CD4-positive, alpha-beta memory T cell (primary cell): ENCODE measurements around the gene VTI1A. TPM values are rescaled to one million over a fixed set of nuclear protein-coding genes. Genes with fewer than 3 reads are reported as not detected.

Experiments used
- CTCF ChIA-PET: fragments of 350-600 bp; sonication (Branson Sonifier 250); formaldehyde crosslinking; loops from one replicate; lab custom pipeline; 2021; ENCODE audit warnings: inconsistent platforms; ENCODE audit not compliant: partially characterized antibody; lab: Charles Lee
- POLR2A ChIA-PET: fragments of 350-600 bp; sonication (Branson Sonifier 250); formaldehyde crosslinking; loops from one replicate; lab custom pipeline; 2021; ENCODE audit not compliant: partially characterized antibody; lab: Charles Lee
- DNase-seq, 5 donors: peaks; one replicate each; pipeline versions ENCODE4 v3.0.0 to v3.0.0-alpha.2; 2020 to 2022; ENCODE audit warnings: mixed read lengths in 1 of 5
- H3K27ac ChIP-seq: one replicate; pipeline ENCODE4 v1.7.0; 2013; ENCODE audit warnings: low read depth, low read length
- H3K27me3 ChIP-seq: 2 replicates; pipeline ENCODE4 v1.7.0; 2013; ENCODE audit warnings: mild to moderate bottlenecking, low read length, moderate library complexity; ENCODE audit not compliant: insufficient read depth
- H3K36me3 ChIP-seq: 2 replicates; pipeline ENCODE4 v1.7.0; 2013; ENCODE audit warnings: mild to moderate bottlenecking, low read length, moderate library complexity; ENCODE audit not compliant: insufficient read depth
- H3K4me1 ChIP-seq: 2 replicates; pipeline ENCODE4 v1.7.0; 2013; ENCODE audit warnings: mild to moderate bottlenecking, low read length, moderate library complexity; ENCODE audit not compliant: insufficient read depth
- H3K4me3 ChIP-seq, 2 donors: one replicate each; pipeline ENCODE4 v1.7.0; 2013; ENCODE audit warnings: low read length in 2 of 2, mild to moderate bottlenecking in 1 of 2
- H3K9me3 ChIP-seq, 2 donors: one replicate each; pipeline ENCODE4 v1.7.0; 2013; ENCODE audit warnings: low read length in 2 of 2, control low read depth in 1 of 2; ENCODE audit not compliant: control insufficient read depth in 1 of 2
- H3K27ac Mint-ChIP-seq, 7 donors: one replicate each; pipeline ENCODE4 v1.8.0; 2020 to 2021; ENCODE audit warnings: mixed read lengths in 7 of 7, mild to moderate bottlenecking in 6 of 7, inconsistent platforms in 3 of 7, moderate library complexity in 3 of 7
- H3K27me3 Mint-ChIP-seq, 2 donors: one replicate each; pipeline ENCODE4 v1.8.0; 2020 to 2021; ENCODE audit warnings: mixed read lengths in 2 of 2
- H3K36me3 Mint-ChIP-seq, 2 donors: one replicate each; pipeline ENCODE4 v1.8.0; 2020 to 2021; ENCODE audit warnings: mixed read lengths in 2 of 2, inconsistent platforms in 1 of 2, mild to moderate bottlenecking in 1 of 2
- H3K4me1 Mint-ChIP-seq, 4 donors: one replicate each; pipeline ENCODE4 v1.8.0; 2020 to 2021; ENCODE audit warnings: mixed read lengths in 4 of 4, mild to moderate bottlenecking in 1 of 4
- H3K4me3 Mint-ChIP-seq, 8 donors: one replicate each; pipeline ENCODE4 v1.8.0; 2020 to 2021; ENCODE audit warnings: mixed read lengths in 8 of 8, mild to moderate bottlenecking in 7 of 8, moderate library complexity in 6 of 8, inconsistent platforms in 3 of 8
- H3K9me3 Mint-ChIP-seq, 8 donors: one replicate each; pipeline ENCODE4 v1.8.0; 2020 to 2021; ENCODE audit warnings: mixed read lengths in 8 of 8, mild to moderate bottlenecking in 5 of 8, inconsistent platforms in 3 of 8, moderate library complexity in 1 of 8
- intact Hi-C: fragments of 100-400 bp; cut with micrococcal nuclease; formaldehyde crosslinking; loops from one replicate; pipeline ENCODE4 v1.15.1; 2023
- polyA plus RNA-seq, 2 donors: library from polyadenylated mRNA; unstranded; fragments of 300-500 nt; fragmentation: Illumina TruSeq; gene quantifications; one replicate each; pipeline ENCODE4 v1.2.3, GENCODE V29; 2021
- total RNA-seq, 2 experiments: library from RNA; stranded (reverse); gene quantifications; one replicate each; pipeline ENCODE4 v1.2.3, GENCODE V29; 2021

Gene VTI1A
- total and polyA plus RNA-seq, 4 experiments from 2014 or later: 24.4 to 48.5 (median 40.0) TPM

DNA sequence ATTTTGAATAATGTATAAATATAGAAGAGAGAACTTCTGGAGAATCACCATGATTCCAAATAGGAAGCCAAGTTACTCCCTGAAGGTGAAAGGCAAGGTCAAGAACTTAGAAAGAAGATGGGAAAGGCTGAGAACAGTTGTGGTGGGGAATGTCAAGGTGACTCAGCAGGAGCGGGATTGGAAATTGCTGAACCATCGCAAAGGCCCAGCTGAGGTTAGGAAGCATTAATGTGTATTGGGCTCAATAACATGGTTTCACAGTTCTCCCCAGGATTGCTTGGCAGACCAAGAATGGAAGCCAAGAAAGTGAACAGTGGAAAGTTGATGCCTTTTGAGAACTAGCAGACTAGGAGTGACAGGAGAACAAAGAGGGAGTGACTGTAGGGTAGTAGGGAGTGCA is 133.3 kb downstream of the VTI1A start:
- ChIA-PET CTCF (no interaction called here), POLR2A (no interaction called here)
- Mint-ChIP-seq H3K36me3 (peaks cover 23 to 56% of the 10 kb centered on the region in 2 donors), H3K27ac (no peak overlapping the region), H3K9me3 (no peaks in the 10 kb centered on the region), H3K27me3 (no peaks in the 10 kb centered on the region), H3K4me1 (no peaks in the 10 kb centered on the region), H3K4me3 (no peak overlapping the region)
- Histone ChIP-seq H3K4me3 (no peak overlapping the region), H3K36me3 (no peaks in the 10 kb centered on the region), H3K9me3 (no peaks in the 10 kb centered on the region), H3K4me1 (no peaks in the 10 kb centered on the region), H3K27me3 (no peaks in the 10 kb centered on the region), H3K27ac (no peak overlapping the region)
- intact Hi-C loops: no loop called here
- DNase-seq: no peak

GRCh38 chr10:112581921-112582320 is 134.9 kb downstream of the VTI1A start:
- no peak overlapping the region for H3K4me3 Mint-ChIP-seq
- Histone ChIP-seq H3K27ac (no peak overlapping the region), H3K4me1 (no peaks in the 10 kb centered on the region), H3K9me3 (no peaks in the 10 kb centered on the region), H3K27me3 (no peaks in the 10 kb centered on the region), H3K36me3 (no peaks in the 10 kb centered on the region), H3K4me3 (no peak overlapping the region)
- no peak overlapping the region for H3K27ac Mint-ChIP-seq
- no peaks in the 10 kb centered on the region for H3K27me3 Mint-ChIP-seq
- peaks cover 26 to 66% of the 10 kb centered on the region in 2 donors for H3K36me3 Mint-ChIP-seq
- CTCF ChIA-PET: no interaction called here
- H3K9me3 Mint-ChIP-seq: no peaks in the 10 kb centered on the region
- intact Hi-C loops: no loop called here
- no peak for DNase-seq
- POLR2A ChIA-PET: no interaction called here
- no peaks in the 10 kb centered on the region for H3K4me1 Mint-ChIP-seq

DNA sequence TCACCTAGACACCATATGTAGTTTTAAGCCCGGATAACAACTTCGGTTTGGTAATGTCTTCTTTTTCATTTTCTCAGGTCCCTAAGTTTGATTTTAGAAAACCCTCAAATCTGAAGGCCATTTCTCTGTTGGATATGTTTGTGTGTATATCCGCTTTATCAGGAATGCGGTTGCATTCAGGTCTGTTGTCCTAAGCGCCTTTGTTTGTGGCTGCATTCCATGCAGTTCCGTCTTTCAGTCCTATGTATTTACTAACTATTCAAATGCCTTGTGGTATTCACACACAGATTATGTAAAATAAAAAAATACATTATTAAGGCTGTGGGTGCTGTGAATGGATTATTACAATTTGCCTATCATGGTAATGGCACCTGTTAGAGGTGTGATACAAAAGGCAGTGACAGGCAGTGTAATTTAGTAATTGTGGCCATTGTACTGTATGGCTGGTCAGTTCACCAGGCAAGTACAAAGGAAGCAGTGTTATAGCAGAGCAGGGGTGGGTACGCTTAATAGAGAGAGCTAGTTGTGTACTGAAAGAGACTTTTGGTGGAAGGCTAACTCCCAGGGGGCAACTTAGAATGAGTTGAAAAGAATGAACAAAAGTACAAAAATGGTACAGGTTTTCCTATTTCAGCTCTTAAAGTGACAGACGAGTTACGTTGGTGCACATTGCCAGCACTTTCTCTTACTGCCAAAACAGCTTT is 136.4 kb downstream of the VTI1A start:
- H3K4me1 Mint-ChIP-seq: no peaks in the 10 kb centered on the region
- POLR2A ChIA-PET: no interaction called here
- Histone ChIP-seq H3K27me3 (no peaks in the 10 kb centered on the region), H3K9me3 (no peaks in the 10 kb centered on the region), H3K4me3 (no peak overlapping the region), H3K27ac (no peak overlapping the region), H3K4me1 (no peaks in the 10 kb centered on the region), H3K36me3 (no peaks in the 10 kb centered on the region)
- no peak overlapping the region for H3K27ac Mint-ChIP-seq
- intact Hi-C loops: no loop called here
- no peaks in the 10 kb centered on the region for H3K9me3 Mint-ChIP-seq
- DNase-seq: no peak
- peaks cover 22 to 59% of the 10 kb centered on the region in 2 donors for H3K36me3 Mint-ChIP-seq
- H3K4me3 Mint-ChIP-seq: no peak overlapping the region
- no peaks in the 10 kb centered on the region for H3K27me3 Mint-ChIP-seq
- CTCF ChIA-PET: no interaction called here

DNA sequence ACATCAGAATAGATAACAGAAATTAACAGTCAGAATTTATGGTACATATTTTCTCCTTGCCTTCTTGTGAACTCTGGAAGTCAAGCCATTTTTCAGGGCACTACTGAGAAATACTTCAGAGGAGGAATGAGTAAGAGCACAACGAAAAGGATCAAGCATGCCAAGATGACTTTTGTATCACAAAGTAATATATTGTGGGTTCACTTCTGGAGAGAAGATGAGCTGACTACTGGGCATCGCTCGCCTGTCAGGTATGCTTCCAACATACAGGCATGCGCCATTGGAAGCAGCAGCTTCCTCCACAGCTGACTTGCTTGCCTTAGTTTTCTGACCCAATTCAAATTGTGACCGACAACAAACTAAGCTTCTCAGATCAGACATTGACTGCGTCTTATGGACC is 137.3 kb downstream of the VTI1A start:
- Mint-ChIP-seq H3K27me3 (no peaks in the 10 kb centered on the region), H3K4me1 (no peaks in the 10 kb centered on the region), H3K36me3 (peaks cover 23 to 61% of the 10 kb centered on the region in 2 donors), H3K9me3 (no peaks in the 10 kb centered on the region), H3K27ac (no peak overlapping the region), H3K4me3 (no peak overlapping the region)
- Histone ChIP-seq H3K4me3 (no peak overlapping the region), H3K27me3 (no peaks in the 10 kb centered on the region), H3K36me3 (no peaks in the 10 kb centered on the region), H3K27ac (no peak overlapping the region), H3K4me1 (no peaks in the 10 kb centered on the region), H3K9me3 (no peaks in the 10 kb centered on the region)
- ChIA-PET POLR2A (no interaction called here), CTCF (no interaction called here)
- intact Hi-C loops: no loop called here
- no peak for DNase-seq

DNA sequence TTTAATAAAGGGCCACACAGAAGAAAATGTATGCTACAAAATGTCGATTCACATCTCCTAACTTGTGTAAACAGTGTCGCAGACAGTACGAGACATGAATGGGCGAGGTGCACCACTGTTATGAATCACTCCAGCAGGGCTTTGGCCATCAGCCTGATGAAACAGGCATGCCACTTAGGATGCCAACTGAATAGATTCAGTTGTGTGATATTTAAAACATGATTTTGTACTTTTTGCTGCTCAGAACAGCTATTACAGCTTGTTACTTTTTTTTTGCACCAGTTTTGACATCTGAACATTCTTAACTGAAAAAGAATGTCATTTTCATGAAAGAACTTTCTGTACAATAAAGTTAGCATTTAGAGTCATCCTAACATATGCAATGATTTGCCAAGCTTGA is 138.1 kb downstream of the VTI1A start:
- H3K9me3 Mint-ChIP-seq: no peaks in the 10 kb centered on the region
- H3K36me3 Mint-ChIP-seq: peaks cover 25 to 59% of the 10 kb centered on the region in 2 donors
- Histone ChIP-seq H3K27me3 (no peaks in the 10 kb centered on the region), H3K36me3 (no peaks in the 10 kb centered on the region), H3K4me3 (no peak overlapping the region), H3K27ac (no peak overlapping the region), H3K9me3 (no peaks in the 10 kb centered on the region), H3K4me1 (no peaks in the 10 kb centered on the region)
- ChIA-PET POLR2A (no interaction called here), CTCF (no interaction called here)
- H3K27me3 Mint-ChIP-seq: no peaks in the 10 kb centered on the region
- no peak overlapping the region for H3K4me3 Mint-ChIP-seq
- intact Hi-C loops: no loop called here
- H3K27ac Mint-ChIP-seq: no peak overlapping the region
- DNase-seq: no peak
- H3K4me1 Mint-ChIP-seq: peaks cover 0 to 1% (median 0%) of the 10 kb centered on the region in 4 donors

DNA sequence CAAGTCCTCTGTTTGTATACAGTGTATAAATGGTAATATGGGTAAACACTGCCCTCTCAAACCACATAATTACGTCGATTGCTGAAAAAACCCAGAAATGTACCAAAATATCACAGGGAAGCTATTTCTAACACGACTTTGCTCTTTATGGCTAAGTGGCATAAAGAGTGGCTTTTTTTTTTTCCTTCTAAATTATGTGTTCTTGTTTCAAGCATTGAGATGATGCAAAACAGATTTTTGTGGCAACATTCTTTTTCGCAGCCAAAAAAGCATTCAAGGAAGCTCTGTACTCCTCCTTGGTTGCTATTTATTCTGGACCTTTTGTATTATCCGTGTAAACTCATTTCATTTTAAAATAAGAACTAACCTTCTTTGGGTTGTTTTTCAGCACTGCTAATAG is 138.9 kb downstream of the VTI1A start:
- Mint-ChIP-seq H3K4me3 (no peak overlapping the region), H3K36me3 (peaks cover 25 to 55% of the 10 kb centered on the region in 2 donors), H3K4me1 (peaks cover 0 to 2% (median 0%) of the 10 kb centered on the region in 4 donors), H3K27ac (no peak overlapping the region), H3K27me3 (no peaks in the 10 kb centered on the region), H3K9me3 (no peaks in the 10 kb centered on the region)
- Histone ChIP-seq H3K9me3 (no peaks in the 10 kb centered on the region), H3K4me1 (no peaks in the 10 kb centered on the region), H3K27ac (no peak overlapping the region), H3K27me3 (no peaks in the 10 kb centered on the region), H3K36me3 (no peaks in the 10 kb centered on the region), H3K4me3 (no peak overlapping the region)
- intact Hi-C loops: no loop called here
- ChIA-PET POLR2A (no interaction called here), CTCF (no interaction called here)
- no peak for DNase-seq

GRCh38 chr10:112587729-112588128 is 140.7 kb downstream of the VTI1A start:
- no peak for DNase-seq
- Mint-ChIP-seq H3K9me3 (peaks cover 0 to 4% (median 0%) of the 10 kb centered on the region in 8 donors), H3K36me3 (peaks cover 34 to 59% of the 10 kb centered on the region in 2 donors), H3K4me3 (no peak overlapping the region), H3K27me3 (no peaks in the 10 kb centered on the region), H3K27ac (no peak overlapping the region), H3K4me1 (peaks cover 0 to 2% (median 0%) of the 10 kb centered on the region in 4 donors)
- ChIA-PET CTCF (no interaction called here), POLR2A (no interaction called here)
- Histone ChIP-seq H3K36me3 (no peaks in the 10 kb centered on the region), H3K4me1 (no peaks in the 10 kb centered on the region), H3K4me3 (no peak overlapping the region), H3K9me3 (no peaks in the 10 kb centered on the region), H3K27me3 (no peaks in the 10 kb centered on the region), H3K27ac (no peak overlapping the region)
- intact Hi-C loops: no loop called here
